Liver (tissue), 9 donors: ENCODE results near the gene SYNPR. TPM values are rescaled to one million over a fixed set of nuclear protein-coding genes. Genes with fewer than 3 reads are reported as not detected.

Experiments
- DNase-seq: peaks from one replicate; pipeline ENCODE4 v3.0.0-alpha.2; 2017; ENCODE audit warnings: low spot score
- H3K27ac ChIP-seq, 2 donors: one replicate each; pipeline ENCODE4 v1.7.0; 2013; ENCODE audit warnings: inconsistent platforms in 2 of 2, low read length in 2 of 2, control low read depth in 1 of 2, low read depth in 1 of 2, mild to moderate bottlenecking in 1 of 2
- H3K27me3 ChIP-seq, 4 donors: one replicate each; pipeline versions ENCODE4 v1.6.1 to v1.7.0; 2013; ENCODE audit warnings: low read length in 3 of 4, inconsistent platforms in 1 of 4, mild to moderate bottlenecking in 1 of 4, moderate library complexity in 1 of 4; ENCODE audit not compliant: control insufficient read depth in 4 of 4, insufficient read depth in 4 of 4
- H3K36me3 ChIP-seq, 4 donors: one replicate each; pipeline versions ENCODE4 v1.6.1 to v1.7.0; 2013; ENCODE audit warnings: low read length in 3 of 4, mild to moderate bottlenecking in 3 of 4, low read depth in 1 of 4, moderate library complexity in 1 of 4; ENCODE audit not compliant: control insufficient read depth in 4 of 4, insufficient read depth in 3 of 4
- H3K4me1 ChIP-seq, 4 donors: one replicate each; pipeline versions ENCODE4 v1.6.1 to v1.7.0; 2013; ENCODE audit warnings: low read length in 3 of 4, mild to moderate bottlenecking in 3 of 4, moderate library complexity in 1 of 4; ENCODE audit not compliant: control insufficient read depth in 4 of 4, insufficient read depth in 4 of 4
- H3K4me3 ChIP-seq, 3 donors: one replicate each; pipeline versions ENCODE4 v1.6.1 to v1.7.0; 2013; ENCODE audit warnings: low read length in 3 of 3, control low read depth in 1 of 3, low read depth in 1 of 3, mild to moderate bottlenecking in 1 of 3
- H3K9ac ChIP-seq, 2 donors: one replicate each; pipeline ENCODE4 v1.7.0; 2013; ENCODE audit warnings: low read length in 2 of 2, mild to moderate bottlenecking in 2 of 2, moderate library complexity in 2 of 2, control low read depth in 1 of 2, low read depth in 1 of 2
- H3K9me3 ChIP-seq, 4 donors: one replicate each; pipeline versions ENCODE4 v1.6.1 to v1.7.0; 2013; ENCODE audit warnings: low read length in 3 of 4; ENCODE audit not compliant: control insufficient read depth in 4 of 4
- CTCF ChIP-seq: fragments of 150-350 bp; IDR thresholded peaks from 2 replicates; pipeline ENCODE4 v1.5.1; 2017; ENCODE audit warnings: improper control_type of control experiment, low read depth, low read length; ENCODE audit not compliant: missing input control
- EGR1 ChIP-seq, 2 donors: IDR thresholded peaks; 2 replicates each; pipeline ENCODE4 v1.6.1; 2016 to 2018; ENCODE audit warnings: antibody characterized with exemption in 2 of 2, low read depth in 2 of 2
- FOXA1 ChIP-seq: IDR thresholded peaks from 2 replicates; pipeline ENCODE4 v1.6.1; 2016; ENCODE audit warnings: antibody characterized with exemption
- FOXA2 ChIP-seq: IDR thresholded peaks from 2 replicates; pipeline ENCODE4 v1.6.1; 2016; ENCODE audit warnings: antibody characterized with exemption
- HNF4A ChIP-seq, 2 donors: conservative IDR thresholded peaks; 2 replicates each; pipeline ENCODE4 v1.6.1; 2016; ENCODE audit warnings: antibody characterized with exemption in 2 of 2, mild to moderate bottlenecking in 2 of 2
- NR2F2 ChIP-seq: IDR thresholded peaks from 2 replicates; pipeline ENCODE4 v1.6.1; 2016; ENCODE audit warnings: antibody characterized with exemption
- RAD21 ChIP-seq, 2 donors: IDR thresholded peaks; 2 replicates each; pipeline ENCODE4 v1.6.1; 2016; ENCODE audit warnings: antibody characterized with exemption in 2 of 2, mild to moderate bottlenecking in 2 of 2
- RXRA ChIP-seq, 2 donors: IDR thresholded peaks; 2 replicates each; pipeline ENCODE4 v1.6.1; 2017 to 2018; ENCODE audit warnings: antibody characterized with exemption in 2 of 2, mild to moderate bottlenecking in 1 of 2
- SP1 ChIP-seq: IDR thresholded peaks from 2 replicates; pipeline ENCODE4 v1.6.1; 2018; ENCODE audit warnings: antibody characterized with exemption, mild to moderate bottlenecking
- TAF1 ChIP-seq: conservative IDR thresholded peaks from 2 replicates; pipeline ENCODE4 v1.6.1; 2016; ENCODE audit warnings: antibody characterized with exemption, mild to moderate bottlenecking
- YY1 ChIP-seq: IDR thresholded peaks from 2 replicates; pipeline ENCODE4 v1.6.1; 2016; ENCODE audit warnings: antibody characterized with exemption, mild to moderate bottlenecking
- ZBTB33 ChIP-seq: IDR thresholded peaks from 2 replicates; pipeline ENCODE4 v1.6.1; 2016; ENCODE audit warnings: antibody characterized with exemption
- WGBS: extraction: QIAGEN DNeasy Blood & Tissue Kit; methylation state at CpG from one replicate; pipeline ENCODE4 v1.1.7; 2013; 5-methylcytosine and 5-hydroxymethylcytosine counted together
- polyA plus RNA-seq, 2 donors: library from polyadenylated mRNA; stranded (reverse) in 1 of 2; unstranded in 1 of 2; fragments of 200-250 nt in 1 of 2; fragments of >200 nt in 1 of 2; fragmentation: Nextera tagmentation in 1 of 2; extraction: Ambion mirVana in 1 of 2; gene quantifications; one replicate each; pipeline versions ENCODE4 v1.2.1 to v1.2.3, GENCODE V29; 2013 to 2015
- total RNA-seq, 2 donors: library from RNA; depleted of rRNA; stranded (reverse); fragments of >200 nt; gene quantifications; one replicate each; pipeline ENCODE4 v1.2.3, GENCODE V29; 2014
- TF ChIP-seq, protein P1 (sequence below): IDR thresholded peaks from 2 replicates; pipeline ENCODE4 v1.6.1; 2016; ENCODE audit warnings: antibody characterized with exemption
- TF ChIP-seq, protein P2 (sequence below): IDR thresholded peaks from 2 replicates; pipeline ENCODE4 v1.6.1; 2016; ENCODE audit warnings: antibody characterized with exemption
- TF ChIP-seq, protein P3 (sequence below): IDR thresholded peaks from 2 replicates; pipeline ENCODE4 v1.6.1; 2016; ENCODE audit warnings: antibody characterized with exemption, mild to moderate bottlenecking
- donor health status: healthy.
- donor health status: healthy.
- donor health status: healthy.
- donor health status: healthy.
- donor health status: healthy.

Gene SYNPR
- total and polyA plus RNA-seq, 4 donors, result not detected

- Histone ChIP-seq H3K27me3 (peaks cover 0 to 4% (median 0%) of the 10 kb centered on the region in 4 donors), H3K4me1 (no peaks in the 10 kb centered on the region), H3K27ac (no peak overlapping the region), H3K36me3 (no peaks in the 10 kb centered on the region), H3K4me3 (no peak overlapping the region), H3K9me3 (no peaks in the 10 kb centered on the region), H3K9ac (no peak overlapping the region)
- no peak for DNase-seq
- 67% methylated on average over 1 of the region's 1 CpG for WGBS
- TF ChIP-seq EGR1 (IDR thresholded peaks at IDR 0.05; ENCODE audit: low read depth in 2 of 2), result no peak
- TF ChIP-seq HNF4A (conservative IDR thresholded peaks at IDR 0.05), result no peak
- TF ChIP-seq SP1, result no peak
- no peak for TF ChIP-seq YY1
- TF ChIP-seq, protein P1, sequence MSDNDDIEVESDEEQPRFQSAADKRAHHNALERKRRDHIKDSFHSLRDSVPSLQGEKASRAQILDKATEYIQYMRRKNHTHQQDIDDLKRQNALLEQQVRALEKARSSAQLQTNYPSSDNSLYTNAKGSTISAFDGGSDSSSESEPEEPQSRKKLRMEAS, result no peak
- TF ChIP-seq, protein P2, sequence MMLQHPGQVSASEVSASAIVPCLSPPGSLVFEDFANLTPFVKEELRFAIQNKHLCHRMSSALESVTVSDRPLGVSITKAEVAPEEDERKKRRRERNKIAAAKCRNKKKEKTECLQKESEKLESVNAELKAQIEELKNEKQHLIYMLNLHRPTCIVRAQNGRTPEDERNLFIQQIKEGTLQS, result no peak
- no peak for TF ChIP-seq FOXA2
- TF ChIP-seq, protein P3, sequence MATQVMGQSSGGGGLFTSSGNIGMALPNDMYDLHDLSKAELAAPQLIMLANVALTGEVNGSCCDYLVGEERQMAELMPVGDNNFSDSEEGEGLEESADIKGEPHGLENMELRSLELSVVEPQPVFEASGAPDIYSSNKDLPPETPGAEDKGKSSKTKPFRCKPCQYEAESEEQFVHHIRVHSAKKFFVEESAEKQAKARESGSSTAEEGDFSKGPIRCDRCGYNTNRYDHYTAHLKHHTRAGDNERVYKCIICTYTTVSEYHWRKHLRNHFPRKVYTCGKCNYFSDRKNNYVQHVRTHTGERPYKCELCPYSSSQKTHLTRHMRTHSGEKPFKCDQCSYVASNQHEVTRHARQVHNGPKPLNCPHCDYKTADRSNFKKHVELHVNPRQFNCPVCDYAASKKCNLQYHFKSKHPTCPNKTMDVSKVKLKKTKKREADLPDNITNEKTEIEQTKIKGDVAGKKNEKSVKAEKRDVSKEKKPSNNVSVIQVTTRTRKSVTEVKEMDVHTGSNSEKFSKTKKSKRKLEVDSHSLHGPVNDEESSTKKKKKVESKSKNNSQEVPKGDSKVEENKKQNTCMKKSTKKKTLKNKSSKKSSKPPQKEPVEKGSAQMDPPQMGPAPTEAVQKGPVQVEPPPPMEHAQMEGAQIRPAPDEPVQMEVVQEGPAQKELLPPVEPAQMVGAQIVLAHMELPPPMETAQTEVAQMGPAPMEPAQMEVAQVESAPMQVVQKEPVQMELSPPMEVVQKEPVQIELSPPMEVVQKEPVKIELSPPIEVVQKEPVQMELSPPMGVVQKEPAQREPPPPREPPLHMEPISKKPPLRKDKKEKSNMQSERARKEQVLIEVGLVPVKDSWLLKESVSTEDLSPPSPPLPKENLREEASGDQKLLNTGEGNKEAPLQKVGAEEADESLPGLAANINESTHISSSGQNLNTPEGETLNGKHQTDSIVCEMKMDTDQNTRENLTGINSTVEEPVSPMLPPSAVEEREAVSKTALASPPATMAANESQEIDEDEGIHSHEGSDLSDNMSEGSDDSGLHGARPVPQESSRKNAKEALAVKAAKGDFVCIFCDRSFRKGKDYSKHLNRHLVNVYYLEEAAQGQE, result no peak
- no peak for TF ChIP-seq TAF1
- TF ChIP-seq ZBTB33, result no peak
- TF ChIP-seq RXRA (IDR thresholded peaks at IDR 0.05), result no peak
- TF ChIP-seq NR2F2, result no peak
- TF ChIP-seq CTCF, result no peak
These were observed 76.1 kb downstream of the SYNPR start for GRCh38 chr3:63354160-63354559.

DNA sequence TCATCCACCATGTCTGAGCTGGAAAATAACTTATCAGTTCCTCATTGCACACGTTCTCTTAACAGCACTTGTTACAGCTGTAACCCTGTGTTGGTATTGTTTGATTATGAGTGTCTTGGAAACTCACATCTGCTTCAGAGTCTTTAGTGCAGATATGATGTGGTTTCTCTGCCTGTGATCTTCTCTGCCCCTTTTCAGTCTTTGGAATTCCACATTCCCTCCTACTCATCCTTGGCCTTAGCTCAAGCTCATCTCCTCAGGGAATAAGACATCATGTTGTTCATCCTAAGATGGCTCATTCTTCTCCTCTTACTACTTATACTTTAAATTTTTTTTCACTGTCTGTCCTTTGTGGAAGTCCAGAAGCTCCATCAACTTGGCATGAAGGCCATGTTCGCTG lies 77.7 kb downstream of the SYNPR start:
- DNase-seq, result no peak
- TF ChIP-seq, protein P3, result no peak
- TF ChIP-seq NR2F2 (no peak), RAD21 (IDR thresholded peaks at IDR 0.05) (no peak), EGR1 (IDR thresholded peaks at IDR 0.05; ENCODE audit: low read depth in 2 of 2) (no peak), FOXA1 (no peak), SP1 (no peak), CTCF (no peak), HNF4A (conservative IDR thresholded peaks at IDR 0.05) (no peak), FOXA2 (no peak)
- TF ChIP-seq, protein P2, result no peak
- TF ChIP-seq, protein P1, result no peak
- no peaks in the 10 kb centered on the region for H3K36me3 ChIP-seq
- no peak overlapping the region for H3K27ac ChIP-seq
- H3K9me3 ChIP-seq, result no peaks in the 10 kb centered on the region
- 72% methylated on average over 2 of the region's 2 CpGs for WGBS
- H3K27me3 ChIP-seq, result peaks cover 0 to 8% (median 0%) of the 10 kb centered on the region in 4 donors
- no peak overlapping the region for H3K4me3 ChIP-seq
- no peaks in the 10 kb centered on the region for H3K4me1 ChIP-seq
- no peak overlapping the region for H3K9ac ChIP-seq
